HG03439 (cell line): ENCODE results near the gene EPHA6.

ENCODE experiments used
- ATAC-seq: cut with Tn5 transposase; IDR thresholded peaks from one replicate; pipeline ENCODE4 v1.9.1; 2021; ENCODE audit warnings: mild to moderate bottlenecking, moderate library complexity; ENCODE audit not compliant: unreplicated experiment

EPHA6 gene

GRCh38 chr3:96813820-96814650, at the start of gene EPHA6:
TSS of gene EPHA6 (plus strand) at chr3:96814594.
- ATAC-seq = peak; percentile 22

DNA sequence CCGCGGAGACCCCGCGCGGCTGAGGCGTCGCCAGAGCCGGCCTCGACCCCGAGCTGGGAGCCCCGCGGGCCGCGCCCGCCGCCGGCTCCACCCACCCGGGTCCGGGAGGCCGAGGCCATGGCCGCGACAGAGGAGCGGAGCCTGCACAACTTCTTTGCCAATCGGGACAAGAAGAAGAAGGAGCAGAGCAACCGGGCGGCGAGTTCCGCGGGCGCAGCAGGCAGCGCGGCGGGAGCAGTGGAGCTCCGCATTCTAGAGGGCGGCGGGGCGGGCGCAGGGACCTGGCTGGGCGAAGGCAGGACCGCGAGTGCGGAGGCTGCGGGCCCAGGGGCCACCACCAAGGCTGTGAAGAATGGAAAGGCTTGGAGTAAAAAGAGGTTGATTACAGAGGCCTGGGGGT, 37.6 kb upstream of the EPHA6 start:
- no peak for ATAC-seq

DNA sequence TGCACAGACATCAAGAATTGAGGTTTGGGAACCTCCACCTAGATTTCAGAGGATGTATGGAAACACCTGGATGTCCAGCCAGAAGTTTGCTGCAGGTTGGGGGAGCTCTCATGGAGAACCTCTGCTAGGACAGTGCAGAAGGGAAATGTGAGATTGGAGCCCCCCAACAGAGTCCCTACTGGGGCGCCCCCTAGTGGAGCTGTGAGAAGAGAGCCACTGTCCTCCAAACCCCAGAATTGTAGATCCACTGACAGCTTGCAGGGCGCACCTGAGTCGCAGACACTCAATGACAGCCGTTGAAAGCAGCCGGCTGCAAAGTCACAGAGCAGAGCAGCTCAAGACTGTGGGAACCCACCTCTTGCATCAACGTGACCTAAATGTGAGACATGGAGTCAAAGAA, 34.6 kb upstream of the EPHA6 start:
- ATAC-seq = no peak

DNA sequence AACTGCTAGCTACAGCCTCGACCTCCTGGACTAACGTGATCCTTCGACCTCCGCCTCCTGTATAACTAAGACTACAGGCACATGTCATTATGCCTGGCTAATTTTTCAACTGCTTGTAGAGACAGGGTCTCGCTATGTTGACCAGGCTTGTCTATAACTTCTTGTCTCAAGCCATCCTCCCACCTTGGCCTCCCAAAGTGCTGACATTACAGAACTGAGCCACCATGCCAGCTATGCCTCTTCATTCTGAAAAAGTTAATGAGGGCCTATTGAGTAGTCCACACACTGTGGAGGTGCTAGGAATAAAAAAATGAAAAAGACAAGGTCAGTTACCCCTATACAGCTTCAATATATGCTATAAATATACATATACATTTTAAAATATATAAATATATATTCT, 18.3 kb upstream of the EPHA6 start:
- no peak for ATAC-seq

- ATAC-seq = no peak
These were observed 10.5 kb upstream of the EPHA6 start for GRCh38 chr3:96803870-96804269.

DNA sequence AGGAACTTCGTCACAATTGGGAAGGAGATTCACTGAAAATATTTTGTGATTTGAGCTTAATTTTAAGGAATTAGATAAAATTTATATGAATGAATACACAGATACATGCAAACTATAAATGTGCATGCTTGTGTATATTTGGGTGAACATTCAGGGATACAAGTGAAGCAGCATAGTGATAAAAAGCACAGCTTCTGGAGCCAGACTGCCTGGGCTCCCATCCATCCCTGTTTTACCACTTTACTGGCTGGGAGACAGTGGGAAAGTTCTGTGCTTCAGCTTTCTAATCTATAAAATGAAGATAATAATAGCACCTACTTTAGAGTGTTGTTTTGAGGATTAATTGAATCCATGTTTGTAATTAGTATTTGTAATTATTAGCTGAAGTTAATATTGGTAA, 8.1 kb upstream of the EPHA6 start:
- ATAC-seq = no peak

- ATAC-seq = peak; percentile 98
These were observed 1.1 kb upstream of the EPHA6 start for GRCh38 chr3:96813134-96813819.

DNA sequence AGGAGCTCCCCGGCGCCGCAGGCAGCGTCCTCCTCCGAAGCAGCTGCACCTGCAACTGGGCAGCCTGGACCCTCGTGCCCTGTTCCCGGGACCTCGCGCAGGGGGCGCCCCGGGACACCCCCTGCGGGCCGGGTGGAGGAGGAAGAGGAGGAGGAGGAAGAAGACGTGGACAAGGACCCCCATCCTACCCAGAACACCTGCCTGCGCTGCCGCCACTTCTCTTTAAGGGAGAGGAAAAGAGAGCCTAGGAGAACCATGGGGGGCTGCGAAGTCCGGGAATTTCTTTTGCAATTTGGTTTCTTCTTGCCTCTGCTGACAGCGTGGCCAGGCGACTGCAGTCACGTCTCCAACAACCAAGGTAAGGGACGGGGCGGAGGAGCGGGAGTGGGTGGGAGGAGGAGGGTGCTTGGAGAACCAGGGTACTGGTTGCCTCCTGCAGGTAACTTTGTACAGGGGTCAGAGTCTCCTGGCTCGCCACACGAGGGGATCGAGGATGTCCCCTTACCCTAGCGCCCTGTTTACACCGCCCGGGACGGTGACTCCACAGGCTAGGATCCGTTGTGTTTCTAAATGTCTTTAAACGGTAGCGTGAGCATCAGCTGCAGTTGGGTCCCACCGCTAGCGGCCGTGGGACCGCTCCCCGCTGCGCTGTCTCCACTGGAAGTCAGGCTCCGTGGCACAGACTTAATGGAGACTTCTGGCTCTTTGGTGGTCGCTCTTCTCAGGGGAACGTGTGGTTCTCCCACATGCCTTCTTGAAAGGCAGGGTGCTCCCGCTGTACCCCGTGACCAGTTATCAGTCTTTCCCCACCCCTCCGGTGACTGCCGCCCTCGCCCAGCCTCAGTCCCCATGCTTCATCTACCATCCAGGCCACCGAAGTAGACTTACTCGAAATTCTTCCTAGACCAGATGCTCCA, 515 bp downstream of the EPHA6 start:
- no peak for ATAC-seq

- ATAC-seq = no peak
These were observed 16.8 kb downstream of the EPHA6 start for GRCh38 chr3:96831175-96831574.

- no peak for ATAC-seq
These were observed 18.9 kb downstream of the EPHA6 start for GRCh38 chr3:96833301-96833700.

GRCh38 chr3:96836153-96836915, 21.9 kb downstream of the EPHA6 start:
- ATAC-seq = no peak

GRCh38 chr3:96843505-96844203, 29.3 kb downstream of the EPHA6 start:
- ATAC-seq = no peak

DNA sequence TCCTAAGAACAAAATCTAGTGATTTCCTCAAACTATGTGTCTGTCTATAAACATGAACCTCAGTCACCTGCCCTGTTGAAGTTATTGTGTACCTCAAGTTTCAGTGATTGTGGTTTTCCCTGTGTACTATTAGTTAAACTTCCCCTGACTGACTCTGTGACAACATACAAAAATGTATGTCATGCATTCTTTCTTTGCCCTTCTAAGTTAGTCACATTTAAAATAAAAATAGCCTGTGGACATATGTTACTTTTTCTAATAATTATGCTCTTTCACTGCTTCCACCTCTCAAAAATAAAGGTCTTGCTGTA, 29.8 kb downstream of the EPHA6 start:
- ATAC-seq = no peak

- ATAC-seq = no peak
These were observed 38.5 kb downstream of the EPHA6 start for GRCh38 chr3:96852849-96853248.

DNA sequence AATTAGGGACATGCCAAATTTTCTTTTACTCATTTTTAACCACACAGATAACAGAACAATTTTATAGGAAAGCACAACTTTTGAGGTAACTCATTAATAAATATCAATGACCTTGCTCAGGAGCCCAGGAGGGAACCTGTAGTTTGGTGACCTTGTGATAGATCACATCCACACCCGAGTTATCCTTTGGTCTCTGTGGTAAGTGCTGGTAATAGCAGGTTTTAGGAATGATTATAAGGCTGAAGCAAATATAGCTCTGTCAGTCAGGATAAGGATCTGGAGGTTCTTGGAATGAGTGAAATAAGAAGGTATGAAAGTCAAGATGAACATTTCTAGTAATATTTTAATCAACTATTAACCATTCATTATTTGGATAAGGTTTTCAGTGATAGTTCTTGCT, 46.5 kb downstream of the EPHA6 start:
- ATAC-seq = no peak

GRCh38 chr3:96863129-96863740, 48.8 kb downstream of the EPHA6 start:
- peak; percentile 66 for ATAC-seq

- ATAC-seq = no peak
These were observed 51.2 kb downstream of the EPHA6 start for GRCh38 chr3:96865605-96866004.

DNA sequence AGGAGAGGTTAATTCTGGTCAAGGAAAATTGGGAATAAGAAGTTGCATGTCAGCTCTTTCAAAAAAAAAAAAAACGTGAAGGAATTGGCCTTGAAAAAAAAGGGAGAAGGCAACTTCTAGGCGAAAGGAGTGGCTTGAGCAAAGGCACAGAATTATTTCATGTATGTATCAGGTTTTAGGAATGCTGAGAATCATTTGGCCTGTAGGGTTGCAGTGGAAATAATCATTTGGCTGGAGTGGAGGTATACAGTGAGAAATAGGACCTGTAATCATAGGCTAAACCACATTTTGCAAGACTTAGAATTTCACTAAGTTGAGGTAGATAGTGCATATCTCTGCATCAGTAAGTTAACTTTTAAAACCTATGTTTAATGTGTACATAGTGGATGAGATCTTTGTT, 54.9 kb downstream of the EPHA6 start:
- ATAC-seq = no peak

DNA sequence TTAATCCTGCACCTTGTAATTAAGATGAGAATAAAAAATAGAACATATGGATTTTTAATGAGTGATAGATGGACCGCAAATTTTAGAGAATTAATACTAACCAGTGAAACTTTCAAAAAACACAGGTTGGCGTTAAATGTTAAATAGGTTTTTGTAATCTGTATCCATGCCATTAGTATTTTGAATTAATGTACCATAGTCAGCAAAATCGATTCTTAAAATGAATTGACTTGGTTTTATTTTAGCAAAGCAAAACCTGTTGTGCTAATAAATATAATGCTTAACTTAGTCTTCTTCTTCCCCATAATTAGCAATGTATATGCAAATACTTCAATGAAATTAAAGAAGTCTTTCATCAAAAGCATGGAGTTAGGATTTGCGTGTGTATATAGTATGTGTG, 63.1 kb downstream of the EPHA6 start:
- ATAC-seq = no peak

GRCh38 chr3:96900031-96900430, 85.6 kb downstream of the EPHA6 start:
- ATAC-seq = no peak
